Keratinocyte (primary cell): ENCODE measurements around the gene CD1B. TPM values are rescaled to one million over a fixed set of nuclear protein-coding genes. Genes with fewer than 3 reads are reported as not detected.

Experiments used
- DNase-seq: peaks from one replicate; pipeline ENCODE4 v3.0.0-alpha.2; 2011; ENCODE audit warnings: low read depth, missing footprints, low spot score
- FAIRE-seq: peaks from 2 replicates; lab custom pipeline; 2011; peaks lifted over from hg19 to GRCh38; lab: Jason Lieb, UNC
- H2AFZ ChIP-seq: 2 replicates; pipeline ENCODE4 v1.6.0; 2012; ENCODE audit warnings: low read length, control low read depth, inconsistent platforms; ENCODE audit not compliant: control insufficient read depth
- H3K27ac ChIP-seq: 2 replicates; pipeline ENCODE4 v1.5.1; 2011; ENCODE audit warnings: low read length; ENCODE audit not compliant: control insufficient read depth, insufficient read depth
- H3K27me3 ChIP-seq: 3 replicates; pipeline ENCODE4 v1.6.0; 2011; ENCODE audit warnings: low read length; ENCODE audit not compliant: control insufficient read depth, insufficient read depth; ENCODE audit errors: extremely low read depth
- H3K36me3 ChIP-seq, 2 experiments: 2 replicates in 1 of 2; 3 replicates in 1 of 2; pipeline ENCODE4 v1.5.1; 2011; ENCODE audit warnings: low read length in 2 of 2, mild to moderate bottlenecking in 1 of 2; ENCODE audit not compliant: control insufficient read depth in 2 of 2, insufficient read depth in 2 of 2; ENCODE audit errors: extremely low read depth in 1 of 2
- H3K4me1 ChIP-seq: 3 replicates; pipeline ENCODE4 v1.5.1; 2011; ENCODE audit warnings: low read length; ENCODE audit not compliant: control insufficient read depth, insufficient read depth; ENCODE audit errors: extremely low read depth
- H3K4me2 ChIP-seq: 3 replicates; pipeline ENCODE4 v1.6.0; 2011; ENCODE audit warnings: low read depth, low read length; ENCODE audit not compliant: control insufficient read depth, insufficient read depth; ENCODE audit errors: extremely low read depth
- H3K4me3 ChIP-seq, 3 experiments: fragments of 200-600 bp in 1 of 3; sonication (generic) in 1 of 3; 2 replicates in 2 of 3; 3 replicates in 1 of 3; pipeline ENCODE4 v1.5.1; 2011 to 2016; ENCODE audit warnings: low read length in 3 of 3, mild to moderate bottlenecking in 3 of 3, control low read depth in 2 of 3, inconsistent platforms in 1 of 3, low read depth in 1 of 3, mixed read lengths in 1 of 3, mixed run types in 1 of 3, moderate library complexity in 1 of 3; ENCODE audit not compliant: control insufficient read depth in 2 of 3, insufficient read depth in 2 of 3; ENCODE audit errors: extremely low read depth in 1 of 3
- H3K79me2 ChIP-seq: 2 replicates; pipeline ENCODE4 v1.6.0; 2012; ENCODE audit warnings: low read length; ENCODE audit not compliant: control insufficient read depth, insufficient read depth
- H3K9ac ChIP-seq: 3 replicates; pipeline ENCODE4 v1.6.0; 2011; ENCODE audit warnings: low read length; ENCODE audit not compliant: control insufficient read depth, insufficient read depth; ENCODE audit errors: extremely low read depth
- H3K9me1 ChIP-seq: 3 replicates; pipeline ENCODE4 v1.6.0; 2011; ENCODE audit warnings: low read length; ENCODE audit not compliant: control insufficient read depth, insufficient read depth; ENCODE audit errors: extremely low read depth
- H3K9me3 ChIP-seq: 2 replicates; pipeline ENCODE4 v1.5.1; 2012; ENCODE audit warnings: low read depth, low read length; ENCODE audit not compliant: control insufficient read depth
- H4K20me1 ChIP-seq: 3 replicates; pipeline ENCODE4 v1.6.0; 2011; ENCODE audit warnings: low read length; ENCODE audit not compliant: control insufficient read depth, insufficient read depth; ENCODE audit errors: extremely low read depth
- EZH2 ChIP-seq: IDR thresholded peaks from one replicate; pipeline ENCODE4 v1.6.1; 2012; ENCODE audit warnings: inconsistent platforms, mild to moderate bottlenecking, low read length, moderate library complexity
- dilution Hi-C: fragments of 300-500 bp; cut with MboI; formaldehyde crosslinking; loops from one replicate; pipeline ENCODE4 v1.7.0; 2020; ENCODE audit warnings: low sequenced_read_pairs; ENCODE audit not compliant: extremely low pct_ligation_motif_present
- polyA plus RNA-seq, 5 experiments: library from polyadenylated mRNA; depleted of rRNA in 3 of 5; stranded (reverse) in 3 of 5; stranded (forward) in 1 of 5; unstranded in 1 of 5; fragments of >200 nt; gene quantifications; 1 replicate in 1 of 5; 2 replicates in 3 of 5; 3 replicates in 1 of 5; pipeline versions ENCODE4 v1.2.1 to v1.2.3, GENCODE V29; 2011 to 2012; ENCODE audit warnings: missing spikeins in 2 of 5, low read depth in 1 of 5, low replicate concordance in 1 of 5
- TF ChIP-seq, protein P1 (sequence below), 3 experiments: IDR thresholded peaks in 1 of 3; conservative IDR thresholded peaks in 1 of 3; optimal IDR thresholded peaks in 1 of 3; 2 replicates in 2 of 3; 3 replicates in 1 of 3; pipeline versions ENCODE3 to v1.5.1; 2011; ENCODE audit warnings: low read length in 3 of 3, mild to moderate bottlenecking in 3 of 3, moderate library complexity in 2 of 3, control low read depth in 1 of 3, inconsistent platforms in 1 of 3; ENCODE audit not compliant: insufficient read depth in 2 of 3; ENCODE audit errors: extremely low read depth in 1 of 3

Gene CD1B
- polyA plus RNA-seq, 1 donor (not counting 4 experiments of a cell fraction or from before 2014, with no cell fraction given): not detected

- no peak overlapping the region for H3K27ac ChIP-seq
- H3K36me3 ChIP-seq: no peaks in the 10 kb centered on the region
- H3K79me2 ChIP-seq: no peaks in the 10 kb centered on the region
- no peak overlapping the region for H3K4me2 ChIP-seq
- no peak overlapping the region for H3K4me3 ChIP-seq
- DNase-seq (no peak), FAIRE-seq (no peak)
- H3K27me3 ChIP-seq: no peaks in the 10 kb centered on the region
- no peaks in the 10 kb centered on the region for H3K9me3 ChIP-seq
- H3K9me1 ChIP-seq: no peaks in the 10 kb centered on the region
- H4K20me1 ChIP-seq: no peaks in the 10 kb centered on the region
- dilution Hi-C loops: no loop called here
- no peak overlapping the region for H2AFZ ChIP-seq
- H3K9ac ChIP-seq: no peak overlapping the region
- no peak for TF ChIP-seq EZH2
- TF ChIP-seq, protein P1, sequence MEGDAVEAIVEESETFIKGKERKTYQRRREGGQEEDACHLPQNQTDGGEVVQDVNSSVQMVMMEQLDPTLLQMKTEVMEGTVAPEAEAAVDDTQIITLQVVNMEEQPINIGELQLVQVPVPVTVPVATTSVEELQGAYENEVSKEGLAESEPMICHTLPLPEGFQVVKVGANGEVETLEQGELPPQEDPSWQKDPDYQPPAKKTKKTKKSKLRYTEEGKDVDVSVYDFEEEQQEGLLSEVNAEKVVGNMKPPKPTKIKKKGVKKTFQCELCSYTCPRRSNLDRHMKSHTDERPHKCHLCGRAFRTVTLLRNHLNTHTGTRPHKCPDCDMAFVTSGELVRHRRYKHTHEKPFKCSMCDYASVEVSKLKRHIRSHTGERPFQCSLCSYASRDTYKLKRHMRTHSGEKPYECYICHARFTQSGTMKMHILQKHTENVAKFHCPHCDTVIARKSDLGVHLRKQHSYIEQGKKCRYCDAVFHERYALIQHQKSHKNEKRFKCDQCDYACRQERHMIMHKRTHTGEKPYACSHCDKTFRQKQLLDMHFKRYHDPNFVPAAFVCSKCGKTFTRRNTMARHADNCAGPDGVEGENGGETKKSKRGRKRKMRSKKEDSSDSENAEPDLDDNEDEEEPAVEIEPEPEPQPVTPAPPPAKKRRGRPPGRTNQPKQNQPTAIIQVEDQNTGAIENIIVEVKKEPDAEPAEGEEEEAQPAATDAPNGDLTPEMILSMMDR (optimal IDR thresholded peaks at IDR 0.05 in 1 of 3, IDR thresholded peaks at IDR 0.05 in 1 of 3, conservative IDR thresholded peaks at IDR 0.05 in 1 of 3; ENCODE audit: extremely low read depth in 1 of 3, insufficient read depth in 2 of 3, low read length in 3 of 3): no peak
- no peaks in the 10 kb centered on the region for H3K4me1 ChIP-seq
Observed at GRCh38 chr1:158333405-158334155, 2.2 kb upstream of the CD1B start.

GRCh38 chr1:158331106-158331425 lies 265 bp downstream of the CD1B start:
- Histone ChIP-seq H3K4me1 (no peaks in the 10 kb centered on the region), H3K4me2 (no peak overlapping the region), H3K9me1 (no peaks in the 10 kb centered on the region), H3K27ac (no peak overlapping the region), H4K20me1 (no peaks in the 10 kb centered on the region), H3K79me2 (no peaks in the 10 kb centered on the region), H3K4me3 (no peak overlapping the region), H3K9me3 (no peaks in the 10 kb centered on the region), H3K36me3 (no peaks in the 10 kb centered on the region), H2AFZ (no peak overlapping the region), H3K9ac (no peak overlapping the region), H3K27me3 (no peaks in the 10 kb centered on the region)
- dilution Hi-C loops: no loop called here
- no peak for FAIRE-seq
- DNase-seq: no peak
- TF ChIP-seq, protein P1 (optimal IDR thresholded peaks at IDR 0.05 in 1 of 3, IDR thresholded peaks at IDR 0.05 in 1 of 3, conservative IDR thresholded peaks at IDR 0.05 in 1 of 3; ENCODE audit: extremely low read depth in 1 of 3, insufficient read depth in 2 of 3, low read length in 3 of 3): no peak
- TF ChIP-seq EZH2: no peak
